SK-N-SH (cell line): ENCODE results near the gene YY1. TPM values are rescaled to one million over a fixed set of nuclear protein-coding genes. Genes with fewer than 3 reads are reported as not detected.
"Not testable (repeated sequence)": the region's sequence is repeated elsewhere in the genome, so short reads cannot be mapped to it uniquely, and the experiment has no call there.

Experiments used
- CTCF ChIA-PET: fragments of 300-600, 350-600 bp; formaldehyde crosslinking; extraction: SDS; loops from one replicate; lab custom pipeline; 2021; lab: Yijun Ruan, JAX
- POLR2A ChIA-PET: fragments of 350-600 bp; sonication (Branson Sonifier 250); formaldehyde crosslinking; extraction: SDS; loops from one replicate; lab custom pipeline; 2020; ENCODE audit warnings: antibody characterized with exemption, inconsistent platforms; lab: Yijun Ruan, JAX
- DNase-seq: peaks from one replicate; pipeline ENCODE4 v3.0.0; 2012
- H2AFZ ChIP-seq: fragments of 200-600 bp; sonication (generic); 2 replicates; pipeline ENCODE4 v1.8.1; 2016; ENCODE audit warnings: antibody characterized with exemption, mild to moderate bottlenecking, low read depth
- H3F3A ChIP-seq: fragments of 200-600 bp; sonication (generic); replicated peaks from 2 replicates; pipeline ENCODE3; 2016; ENCODE audit warnings: antibody characterized with exemption, mild to moderate bottlenecking; ENCODE audit not compliant: insufficient read depth
- H3K27ac ChIP-seq, 2 experiments: fragments of 200-500 bp in 1 of 2; fragments of 200-600 bp in 1 of 2; sonication (Bioruptor generic) in 1 of 2; sonication (generic), shearing (Covaris generic) in 1 of 2; 2 replicates each; pipeline versions ENCODE4 v1.5.1 to v1.6.1; 2014 to 2016; ENCODE audit warnings: low read depth in 2 of 2, inconsistent platforms in 1 of 2, low read length in 1 of 2, mild to moderate bottlenecking in 1 of 2, mixed read lengths in 1 of 2
- H3K27me3 ChIP-seq: fragments of 200-600 bp; sonication (generic), shearing (Covaris generic); 2 replicates; pipeline ENCODE4 v1.6.1; 2016; ENCODE audit warnings: mixed run types; ENCODE audit not compliant: insufficient read depth
- H3K36me3 ChIP-seq, 2 experiments: fragments of 200-500 bp in 1 of 2; fragments of 200-600 bp in 1 of 2; sonication (Bioruptor generic) in 1 of 2; sonication (generic) in 1 of 2; replicated peaks in 1 of 2; 2 replicates each; pipeline versions ENCODE3 to v1.5.1; 2014 to 2016; ENCODE audit warnings: low read length in 1 of 2, mild to moderate bottlenecking in 1 of 2; ENCODE audit not compliant: insufficient read depth in 2 of 2, control insufficient read depth in 1 of 2
- H3K4me1 ChIP-seq, 2 experiments: fragments of 200-500 bp in 1 of 2; fragments of 200-600 bp in 1 of 2; sonication (Bioruptor generic) in 1 of 2; sonication (generic), shearing (Covaris generic) in 1 of 2; 2 replicates each; pipeline versions ENCODE4 v1.5.1 to v1.6.1; 2014 to 2016; ENCODE audit warnings: low read depth in 1 of 2, low read length in 1 of 2, mixed run types in 1 of 2; ENCODE audit not compliant: insufficient read depth in 2 of 2, control insufficient read depth in 1 of 2
- H3K4me2 ChIP-seq: fragments of 200-600 bp; sonication (generic), shearing (Covaris generic); 2 replicates; pipeline ENCODE4 v1.6.1; 2017; ENCODE audit warnings: mixed run types
- H3K4me3 ChIP-seq, 2 experiments: fragments of 200-500 bp in 1 of 2; fragments of 200-600 bp in 1 of 2; sonication (Bioruptor generic) in 1 of 2; sonication (generic), shearing (Covaris generic) in 1 of 2; 2 replicates each; pipeline versions ENCODE4 v1.5.1 to v1.8.1; 2014 to 2016; ENCODE audit warnings: low read depth in 2 of 2, inconsistent platforms in 1 of 2, low read length in 1 of 2, mild to moderate bottlenecking in 1 of 2, mixed read lengths in 1 of 2, moderate library complexity in 1 of 2
- H3K79me2 ChIP-seq: fragments of 200-600 bp; sonication (generic); 2 replicates; pipeline ENCODE4 v1.8.1; 2017; ENCODE audit warnings: mild to moderate bottlenecking; ENCODE audit not compliant: insufficient read depth
- H3K9ac ChIP-seq: fragments of 200-600 bp; sonication (generic); 2 replicates; pipeline ENCODE4 v1.6.1; 2017; ENCODE audit warnings: mixed run types
- H3K9me2 ChIP-seq: fragments of 200-600 bp; sonication (generic); 2 replicates; pipeline ENCODE4 v1.6.1; 2017; ENCODE audit warnings: mixed run types
- H3K9me3 ChIP-seq: fragments of 200-600 bp; sonication (generic); 2 replicates; pipeline ENCODE4 v1.6.1; 2017; ENCODE audit warnings: mixed run types, mild to moderate bottlenecking, moderate library complexity
- H4K20me1 ChIP-seq: fragments of 200-600 bp; sonication (generic); 2 replicates; pipeline ENCODE4 v1.6.1; 2017; ENCODE audit warnings: mild to moderate bottlenecking, mixed run types; ENCODE audit not compliant: insufficient read depth
- CHD2 ChIP-seq: fragments of 150-350 bp; IDR thresholded peaks from 2 replicates; pipeline ENCODE4 v1.6.1; 2018; ENCODE audit warnings: low read length; ENCODE audit not compliant: partially characterized antibody
- ELF1 ChIP-seq: IDR thresholded peaks from 2 replicates; pipeline ENCODE4 v1.4.0; 2012
- FOSL2 ChIP-seq: IDR thresholded peaks from 2 replicates; pipeline ENCODE4 v1.4.0; 2012; ENCODE audit warnings: low read depth, mild to moderate bottlenecking, moderate library complexity, borderline replicate concordance
- FOXJ3 ChIP-seq: sonication (generic); formaldehyde crosslinking; IDR thresholded peaks from 2 replicates; pipeline ENCODE4 v1.5.1; 2020; ENCODE audit warnings: mild to moderate bottlenecking, missing genetic modification reagents
- GABPA ChIP-seq: IDR thresholded peaks from 2 replicates; pipeline ENCODE4 v1.4.0; 2012; ENCODE audit warnings: low read depth, mild to moderate bottlenecking
- MEF2A ChIP-seq: IDR thresholded peaks from 2 replicates; pipeline ENCODE4 v1.4.0; 2012; ENCODE audit warnings: low read depth, borderline replicate concordance
- NFIC ChIP-seq: IDR thresholded peaks from 2 replicates; pipeline ENCODE4 v1.4.0; 2012; ENCODE audit warnings: borderline replicate concordance
- RCOR1 ChIP-seq: fragments of 150-350 bp; IDR thresholded peaks from 2 replicates; pipeline ENCODE4 v1.6.1; 2017; ENCODE audit warnings: antibody characterized with exemption, low read length
- RFX5 ChIP-seq: IDR thresholded peaks from 2 replicates; pipeline ENCODE4 v1.6.1; 2012; ENCODE audit warnings: mild to moderate bottlenecking, improper control_type of control experiment, low read length
- RXRA ChIP-seq: IDR thresholded peaks from 2 replicates; pipeline ENCODE4 v1.4.0; 2012; ENCODE audit warnings: low read depth, mild to moderate bottlenecking, borderline replicate concordance
- SMC3 ChIP-seq: IDR thresholded peaks from 2 replicates; pipeline ENCODE4 v1.6.1; 2012; ENCODE audit warnings: low read depth, low read length, improper control_type of control experiment
- TAF1 ChIP-seq: IDR thresholded peaks from 2 replicates; pipeline ENCODE4 v1.6.1; 2012; ENCODE audit warnings: low read depth, mild to moderate bottlenecking, low read length, moderate library complexity, borderline replicate concordance
- WGBS: methylation state at CpG from one replicate; pipeline ENCODE4 v1.1.6; 2017; ENCODE audit warnings: low lambda C conversion rate; 5-methylcytosine and 5-hydroxymethylcytosine counted together
- polyA plus RNA-seq, 3 experiments: library from polyadenylated mRNA; depleted of rRNA; stranded (reverse); fragments of >200 nt; gene quantifications; 2 replicates each; pipeline ENCODE4 v1.2.3, GENCODE V29; 2012
- TF ChIP-seq, protein P1 (sequence below): IDR thresholded peaks from 2 replicates; pipeline ENCODE4 v1.4.0; 2012; ENCODE audit warnings: low read depth
- TF ChIP-seq, protein P2 (sequence below): IDR thresholded peaks from 2 replicates; pipeline ENCODE4 v1.4.0; 2012; ENCODE audit warnings: low read depth, borderline replicate concordance
- TF ChIP-seq, protein P3 (sequence below): fragments of 150-350 bp; IDR thresholded peaks from 2 replicates; pipeline ENCODE4 v1.6.1; 2017; ENCODE audit warnings: antibody characterized with exemption, low read length, low read depth, borderline replicate concordance

The YY1 gene
- polyA plus RNA-seq, 1 of the 3 experiments (the other 2 are of a cell fraction) = 18.1 TPM

DNA sequence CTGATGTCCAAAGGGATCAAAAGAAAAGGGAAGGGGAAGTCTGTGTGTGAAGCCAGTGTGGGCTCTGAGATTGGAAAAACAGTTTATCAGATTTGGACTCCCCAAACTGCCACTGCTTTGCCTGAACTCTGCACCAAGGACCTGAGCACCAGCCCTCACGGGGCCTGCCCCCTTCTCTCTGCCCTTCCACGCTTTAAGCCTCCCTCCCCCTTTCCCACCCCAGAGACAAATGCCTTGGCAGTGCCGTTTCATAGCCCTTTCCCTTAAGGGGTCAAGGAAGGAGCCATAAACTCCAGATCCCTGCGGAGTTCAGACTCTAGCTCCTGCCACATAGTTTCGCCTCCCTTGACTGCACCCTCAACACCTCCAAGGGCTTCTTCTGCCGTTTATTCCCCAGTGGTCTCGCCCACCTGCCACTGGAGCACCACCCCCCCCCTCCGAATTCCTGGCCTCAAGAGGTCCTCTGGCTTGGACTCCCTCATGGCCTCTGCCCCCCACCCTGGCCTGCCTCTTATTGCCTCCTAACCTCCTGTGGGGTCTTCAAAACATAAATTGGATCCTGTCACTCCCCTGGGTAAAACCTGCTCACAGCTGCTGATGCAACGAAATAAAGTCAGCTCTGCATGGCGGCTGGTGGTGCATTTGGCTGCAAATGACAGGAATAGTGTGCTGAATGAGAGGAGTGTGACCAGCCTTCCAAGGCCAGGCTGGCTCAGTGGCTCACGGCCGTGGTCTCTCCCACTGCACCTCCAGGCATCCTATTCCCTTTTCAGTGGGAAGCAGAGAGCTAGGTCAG is 48.5 kb downstream of the YY1 start:
- WGBS = 83% methylated on average over 10 of the region's 12 CpGs
- H3K9me3 ChIP-seq = no peaks in the 10 kb centered on the region
- 0 out of 2 replicates have a peak, but pooled peaks cover 3% of the 10 kb centered on the region for H3K79me2 ChIP-seq
- H3K27me3 ChIP-seq = no peaks in the 10 kb centered on the region
- peaks cover 0 to 33% of the 10 kb centered on the region in 2 experiments; a peak in 1 of 4 replicates for H3K4me1 ChIP-seq
- no peak overlapping the region for H3K27ac ChIP-seq
- no peak overlapping the region for H2AFZ ChIP-seq
- no peak for DNase-seq
- 0 out of 2 replicates have a peak, but pooled peaks cover 2% of the 10 kb centered on the region for H4K20me1 ChIP-seq
- no peak overlapping the region for H3K4me3 ChIP-seq
- CTCF ChIA-PET = interaction anchor here (1.4 to 5.6 kb wide), 8 partner anchors 13 to 113 kb away, joined by 3 to 58 read pairs (median 4); no protein-coding TSS in a partner anchor
- no peak overlapping the region for H3K9ac ChIP-seq
- H3F3A ChIP-seq = no peaks in the 10 kb centered on the region
- no peak overlapping the region for H3K4me2 ChIP-seq
- POLR2A ChIA-PET = no interaction called here
- TF ChIP-seq, protein P1, sequence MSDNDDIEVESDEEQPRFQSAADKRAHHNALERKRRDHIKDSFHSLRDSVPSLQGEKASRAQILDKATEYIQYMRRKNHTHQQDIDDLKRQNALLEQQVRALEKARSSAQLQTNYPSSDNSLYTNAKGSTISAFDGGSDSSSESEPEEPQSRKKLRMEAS = no peak
- H3K9me2 ChIP-seq = no peaks in the 10 kb centered on the region
- H3K36me3 ChIP-seq = peaks cover 0 to 16% of the 10 kb centered on the region in 2 experiments

DNA sequence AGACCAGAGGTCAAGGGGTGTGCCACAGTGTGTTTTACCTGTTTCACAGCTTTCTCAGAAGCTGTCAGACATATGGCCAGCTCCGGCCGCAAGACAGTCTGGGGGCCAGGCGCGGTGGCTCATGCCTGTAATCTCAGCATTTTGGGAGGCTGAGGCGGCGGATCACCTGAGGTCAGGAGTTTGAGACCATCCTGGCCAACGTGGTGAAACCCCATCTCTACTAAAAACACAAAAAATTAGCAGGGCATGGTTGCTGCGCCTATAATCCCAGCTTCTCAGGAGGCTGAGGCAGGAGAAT is 49.0 kb downstream of the YY1 start:
- H3K9me3 ChIP-seq, H4K20me1 ChIP-seq, H3K27ac ChIP-seq, H3K27me3 ChIP-seq, H3K9me2 ChIP-seq, H3K9ac ChIP-seq, H3K4me2 ChIP-seq, POLR2A ChIA-PET, H3K79me2 ChIP-seq, H3K4me3 ChIP-seq, H3F3A ChIP-seq, DNase-seq, H2AFZ ChIP-seq: not testable (repeated sequence)
- WGBS = 91% methylated on average over 8 of the region's 8 CpGs
- Histone ChIP-seq H3K36me3 (peaks cover 0 to 18% of the 10 kb centered on the region in 2 experiments), H3K4me1 (peaks cover 0 to 33% of the 10 kb centered on the region in 2 experiments; a peak in 1 of 4 replicates)
- CTCF ChIA-PET = interaction anchor here (1.5 to 1.7 kb wide), 2 partner anchors 16 to 90 kb away, joined by 3 to 13 read pairs; no protein-coding TSS in a partner anchor

DNA sequence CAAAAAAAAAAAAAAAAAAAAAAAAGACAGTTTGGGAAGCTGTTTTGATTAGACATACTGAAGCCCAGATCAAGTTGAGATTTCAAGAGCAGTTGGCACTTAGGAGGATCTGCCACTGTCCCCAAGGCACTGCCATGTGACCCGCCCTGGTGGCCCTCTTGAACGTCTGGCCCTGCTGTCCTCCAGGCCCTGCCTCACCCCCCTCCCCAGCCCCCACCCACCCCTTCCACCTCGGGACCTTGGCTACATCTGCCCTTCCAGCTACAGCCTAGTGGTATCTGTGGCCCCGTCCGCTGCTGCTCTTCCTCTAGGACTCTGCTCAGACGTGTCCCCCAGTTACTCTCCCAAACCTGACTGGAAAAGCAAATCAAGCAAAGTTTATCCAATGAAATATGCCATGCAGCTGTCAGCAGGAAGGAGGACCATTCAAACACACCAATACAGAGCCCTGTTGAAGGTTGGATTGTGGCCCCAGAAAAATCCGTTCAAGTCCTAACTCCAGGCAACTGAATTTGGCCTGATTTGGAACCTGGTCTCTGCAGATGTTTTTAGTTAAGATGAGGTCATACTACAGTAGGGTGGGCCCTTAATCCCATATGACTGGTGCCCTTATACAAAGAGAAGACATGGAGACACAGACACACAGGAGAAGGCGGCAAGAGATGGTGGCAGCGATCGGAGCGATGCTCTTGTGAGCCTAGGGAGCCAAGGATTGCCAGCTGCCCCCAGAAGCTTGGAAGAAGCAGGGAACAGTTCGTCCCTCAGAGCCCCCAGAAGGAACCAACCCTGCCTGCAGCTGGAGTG is 49.6 kb downstream of the YY1 start:
- WGBS = 88% methylated on average over 12 of the region's 12 CpGs
- Histone ChIP-seq H3K4me2 (no peak overlapping the region), H4K20me1 (0 out of 2 replicates have a peak, but pooled peaks cover 2% of the 10 kb centered on the region), H3K9me2 (no peaks in the 10 kb centered on the region), H3K36me3 (peaks cover 0 to 18% of the 10 kb centered on the region in 2 experiments), H3K9ac (no peak overlapping the region), H3K27ac (peak overlapping the region in 1 of 2 experiments; percentile 35; a peak in 1 of 4 replicates), H3K79me2 (peaks cover 3% of the 10 kb centered on the region; the same call in 1 of the 2 replicates), H3K4me1 (peaks cover 0 to 33% of the 10 kb centered on the region in 2 experiments; a peak in 1 of 4 replicates), H2AFZ (no peak overlapping the region), H3K9me3 (no peaks in the 10 kb centered on the region), H3F3A (no peaks in the 10 kb centered on the region), H3K4me3 (no peak overlapping the region), H3K27me3 (no peaks in the 10 kb centered on the region)
- POLR2A ChIA-PET = no interaction called here
- TF ChIP-seq FOSL2 (no peak), GABPA (no peak), CHD2 (no peak), SMC3 (no peak), RFX5 (no peak), RCOR1 (no peak), TAF1 (no peak), MEF2A (no peak), RXRA (no peak), NFIC (no peak), FOXJ3 (CRISPR knock-in tag) (no peak), ELF1 (no peak)
- TF ChIP-seq, protein P1 = no peak
- TF ChIP-seq, protein P2, sequence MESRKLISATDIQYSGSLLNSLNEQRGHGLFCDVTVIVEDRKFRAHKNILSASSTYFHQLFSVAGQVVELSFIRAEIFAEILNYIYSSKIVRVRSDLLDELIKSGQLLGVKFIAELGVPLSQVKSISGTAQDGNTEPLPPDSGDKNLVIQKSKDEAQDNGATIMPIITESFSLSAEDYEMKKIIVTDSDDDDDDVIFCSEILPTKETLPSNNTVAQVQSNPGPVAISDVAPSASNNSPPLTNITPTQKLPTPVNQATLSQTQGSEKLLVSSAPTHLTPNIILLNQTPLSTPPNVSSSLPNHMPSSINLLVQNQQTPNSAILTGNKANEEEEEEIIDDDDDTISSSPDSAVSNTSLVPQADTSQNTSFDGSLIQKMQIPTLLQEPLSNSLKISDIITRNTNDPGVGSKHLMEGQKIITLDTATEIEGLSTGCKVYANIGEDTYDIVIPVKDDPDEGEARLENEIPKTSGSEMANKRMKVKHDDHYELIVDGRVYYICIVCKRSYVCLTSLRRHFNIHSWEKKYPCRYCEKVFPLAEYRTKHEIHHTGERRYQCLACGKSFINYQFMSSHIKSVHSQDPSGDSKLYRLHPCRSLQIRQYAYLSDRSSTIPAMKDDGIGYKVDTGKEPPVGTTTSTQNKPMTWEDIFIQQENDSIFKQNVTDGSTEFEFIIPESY = no peak
- TF ChIP-seq, protein P3, sequence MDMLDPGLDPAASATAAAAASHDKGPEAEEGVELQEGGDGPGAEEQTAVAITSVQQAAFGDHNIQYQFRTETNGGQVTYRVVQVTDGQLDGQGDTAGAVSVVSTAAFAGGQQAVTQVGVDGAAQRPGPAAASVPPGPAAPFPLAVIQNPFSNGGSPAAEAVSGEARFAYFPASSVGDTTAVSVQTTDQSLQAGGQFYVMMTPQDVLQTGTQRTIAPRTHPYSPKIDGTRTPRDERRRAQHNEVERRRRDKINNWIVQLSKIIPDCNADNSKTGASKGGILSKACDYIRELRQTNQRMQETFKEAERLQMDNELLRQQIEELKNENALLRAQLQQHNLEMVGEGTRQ = no peak
- CTCF ChIA-PET = interaction anchor here (1.5 to 1.7 kb wide), 2 partner anchors 15 to 89 kb away, joined by 3 to 13 read pairs; no protein-coding TSS in a partner anchor
- DNase-seq = peak; percentile 34
